ENCODE results near the gene SMOC2. TPM values are rescaled to one million over a fixed set of nuclear protein-coding genes. Genes with fewer than 3 reads are reported as not detected.

SMOC2 gene
- total RNA-seq, 1 experiment from 2014 or later, result 0.42 TPM

DNA sequence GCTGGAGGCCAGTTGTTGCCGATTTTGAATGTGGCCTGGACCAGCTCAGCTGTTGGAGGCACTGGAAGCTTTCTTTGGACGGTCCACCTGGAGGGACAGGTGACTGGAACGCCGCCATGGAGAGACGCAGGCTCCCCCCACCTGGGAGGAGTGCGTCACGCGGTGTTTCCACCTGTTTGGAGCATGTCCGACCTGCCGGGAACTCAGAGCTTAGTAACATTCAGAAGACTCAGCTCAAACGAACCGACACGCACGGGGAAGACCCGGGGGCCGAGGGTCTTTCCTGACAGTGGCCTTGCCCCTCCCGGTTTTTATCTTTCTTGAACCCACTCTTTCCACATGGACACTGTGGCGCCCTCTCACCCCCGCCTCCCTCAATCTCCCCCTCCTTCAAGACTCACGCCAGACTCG, 141.6 kb downstream of the SMOC2 start:
- no peak overlapping the region for H3K9ac ChIP-seq (ENCODE audit: low read length)
- no peaks in the 10 kb centered on the region; the same call in 1 of the 2 replicates for H3K9me2 ChIP-seq (ENCODE audit: insufficient read depth)
- H2AFZ ChIP-seq (ENCODE audit: low read depth, low read length, poor library complexity, severe bottlenecking), result no peak overlapping the region
- H3K27ac ChIP-seq (ENCODE audit: low read depth, low read length), result no peak overlapping the region
- DNase-seq (ENCODE audit: low read depth, low spot score) (no peak), ATAC-seq (no peak)
- TF ChIP-seq POLR2AphosphoS5 (IDR thresholded peaks at IDR 0.05; ENCODE audit: low read depth, low read length), result no peak
- no peak for TF ChIP-seq ELF1 (IDR thresholded peaks at IDR 0.05; ENCODE audit: borderline replicate concordance, low read depth)
- no peak for TF ChIP-seq SRF (IDR thresholded peaks at IDR 0.05; ENCODE audit: low read depth)
- no TSS peak for BruUV-seq (replicated peaks)
- CTCF ChIA-PET, result no interaction called here
- no peaks in the 10 kb centered on the region for H3K9me3 ChIP-seq (ENCODE audit: control insufficient read depth in 1 of 2, insufficient read depth in 1 of 2, low read depth in 1 of 2, low read length in 2 of 2)
- no peak overlapping the region for H3K4me2 ChIP-seq (ENCODE audit: low read length)
- no peaks in the 10 kb centered on the region for H4K20me1 ChIP-seq (ENCODE audit: insufficient read depth)
- POLR2A ChIA-PET, result no interaction called here
- intact Hi-C loops (cut with micrococcal nuclease), result no loop called here
- H3K79me2 ChIP-seq (ENCODE audit: insufficient read depth, low read length), result no peaks in the 10 kb centered on the region
- RAD21 ChIA-PET (ENCODE audit: low non-redundant PET in 1 of 2, low total read pairs in 2 of 2, uncharacterized antibody in 2 of 2, unreplicated experiment in 2 of 2), result no interaction called here
- H3K4me1 ChIP-seq (ENCODE audit: control insufficient read depth in 1 of 2, insufficient read depth in 2 of 2, low read length in 2 of 2), result no peaks in the 10 kb centered on the region
- no peaks in the 10 kb centered on the region for H3K36me3 ChIP-seq (ENCODE audit: control insufficient read depth in 1 of 2, insufficient read depth in 2 of 2, low read length in 2 of 2)
- 0 out of 2 replicates have a peak, but pooled peaks cover 3% of the 10 kb centered on the region for H3K27me3 ChIP-seq (ENCODE audit: insufficient read depth, low read length)
- H3K4me3 ChIP-seq (replicated peaks in 1 of 2; ENCODE audit: low read depth in 1 of 2, low read length in 2 of 2), result no peak overlapping the region

DNA sequence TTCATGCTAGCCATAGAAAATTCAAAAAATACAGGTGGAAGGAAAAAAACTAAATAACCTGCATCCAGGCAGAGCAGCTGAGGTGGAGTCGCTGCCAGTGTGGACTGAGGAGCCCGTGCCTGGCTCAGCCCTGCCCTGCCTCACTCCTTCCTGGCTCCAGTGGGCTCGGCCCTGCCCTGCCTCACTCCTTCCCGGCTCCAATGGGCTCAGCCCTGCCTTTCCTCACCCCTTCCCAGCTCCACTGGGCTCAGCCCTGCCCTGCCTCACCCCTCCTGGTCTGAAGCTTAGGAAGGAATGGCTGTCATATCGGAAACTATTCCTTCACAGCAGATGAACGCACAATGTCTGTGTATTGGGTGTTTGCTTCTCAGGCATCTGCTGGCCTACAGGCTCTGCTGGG, 142.1 kb downstream of the SMOC2 start:
- ChIA-PET POLR2A (no interaction called here), RAD21 (ENCODE audit: low non-redundant PET in 1 of 2, low total read pairs in 2 of 2, uncharacterized antibody in 2 of 2, unreplicated experiment in 2 of 2) (no interaction called here), CTCF (no interaction called here)
- no TSS peak for BruUV-seq (replicated peaks)
- H3K9ac ChIP-seq (ENCODE audit: low read length), result no peak overlapping the region
- ATAC-seq (no peak), DNase-seq (ENCODE audit: low read depth, low spot score) (no peak)
- H3K4me2 ChIP-seq (ENCODE audit: low read length), result no peak overlapping the region
- no peak overlapping the region for H2AFZ ChIP-seq (ENCODE audit: low read depth, low read length, poor library complexity, severe bottlenecking)
- no peak overlapping the region for H3K27ac ChIP-seq (ENCODE audit: low read depth, low read length)
- intact Hi-C loops (cut with micrococcal nuclease), result no loop called here
- no peak overlapping the region for H3K4me3 ChIP-seq (replicated peaks in 1 of 2; ENCODE audit: low read depth in 1 of 2, low read length in 2 of 2)
- no peaks in the 10 kb centered on the region for H3K4me1 ChIP-seq (ENCODE audit: control insufficient read depth in 1 of 2, insufficient read depth in 2 of 2, low read length in 2 of 2)
- no peaks in the 10 kb centered on the region for H3K36me3 ChIP-seq (ENCODE audit: control insufficient read depth in 1 of 2, insufficient read depth in 2 of 2, low read length in 2 of 2)
- H3K79me2 ChIP-seq (ENCODE audit: insufficient read depth, low read length), result no peaks in the 10 kb centered on the region
- no peaks in the 10 kb centered on the region for H4K20me1 ChIP-seq (ENCODE audit: insufficient read depth)
- H3K9me2 ChIP-seq (ENCODE audit: insufficient read depth), result no peaks in the 10 kb centered on the region; the same call in 1 of the 2 replicates
- H3K27me3 ChIP-seq (ENCODE audit: insufficient read depth, low read length), result 0 out of 2 replicates have a peak, but pooled peaks cover 3% of the 10 kb centered on the region
- H3K9me3 ChIP-seq (ENCODE audit: control insufficient read depth in 1 of 2, insufficient read depth in 1 of 2, low read depth in 1 of 2, low read length in 2 of 2), result no peaks in the 10 kb centered on the region
- TF ChIP-seq RAD21 (IDR thresholded peaks at IDR 0.05; ENCODE audit: low read depth) (no peak), ZNF274 (IDR thresholded peaks at IDR 0.05; ENCODE audit: low read depth, low read length) (no peak), EZH2 (IDR thresholded peaks at IDR 0.05) (no peak), CEBPB (IDR thresholded peaks at IDR 0.05; ENCODE audit: low read depth) (no peak), JUND (IDR thresholded peaks at IDR 0.05) (no peak), EZH2phosphoT487 (IDR thresholded peaks at IDR 0.05; ENCODE audit: borderline replicate concordance) (no peak), ZFX (IDR thresholded peaks at IDR 0.05) (no peak), CBX3 (IDR thresholded peaks at IDR 0.05; ENCODE audit: low read depth) (no peak), POLR2A (IDR thresholded peaks at IDR 0.05; ENCODE audit: borderline replicate concordance, extremely low read depth, insufficient read depth, insufficient read length) (no peak), POLR2AphosphoS5 (IDR thresholded peaks at IDR 0.05; ENCODE audit: low read depth, low read length) (no peak), FOSL1 (IDR thresholded peaks at IDR 0.05; ENCODE audit: low read depth) (no peak), SRF (IDR thresholded peaks at IDR 0.05; ENCODE audit: low read depth) (no peak)
- TF ChIP-seq, protein P1, sequence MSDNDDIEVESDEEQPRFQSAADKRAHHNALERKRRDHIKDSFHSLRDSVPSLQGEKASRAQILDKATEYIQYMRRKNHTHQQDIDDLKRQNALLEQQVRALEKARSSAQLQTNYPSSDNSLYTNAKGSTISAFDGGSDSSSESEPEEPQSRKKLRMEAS (IDR thresholded peaks at IDR 0.05), result no peak
- TF ChIP-seq, protein P2, sequence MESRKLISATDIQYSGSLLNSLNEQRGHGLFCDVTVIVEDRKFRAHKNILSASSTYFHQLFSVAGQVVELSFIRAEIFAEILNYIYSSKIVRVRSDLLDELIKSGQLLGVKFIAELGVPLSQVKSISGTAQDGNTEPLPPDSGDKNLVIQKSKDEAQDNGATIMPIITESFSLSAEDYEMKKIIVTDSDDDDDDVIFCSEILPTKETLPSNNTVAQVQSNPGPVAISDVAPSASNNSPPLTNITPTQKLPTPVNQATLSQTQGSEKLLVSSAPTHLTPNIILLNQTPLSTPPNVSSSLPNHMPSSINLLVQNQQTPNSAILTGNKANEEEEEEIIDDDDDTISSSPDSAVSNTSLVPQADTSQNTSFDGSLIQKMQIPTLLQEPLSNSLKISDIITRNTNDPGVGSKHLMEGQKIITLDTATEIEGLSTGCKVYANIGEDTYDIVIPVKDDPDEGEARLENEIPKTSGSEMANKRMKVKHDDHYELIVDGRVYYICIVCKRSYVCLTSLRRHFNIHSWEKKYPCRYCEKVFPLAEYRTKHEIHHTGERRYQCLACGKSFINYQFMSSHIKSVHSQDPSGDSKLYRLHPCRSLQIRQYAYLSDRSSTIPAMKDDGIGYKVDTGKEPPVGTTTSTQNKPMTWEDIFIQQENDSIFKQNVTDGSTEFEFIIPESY (IDR thresholded peaks at IDR 0.05; ENCODE audit: extremely low read depth, insufficient replicate concordance, low read length), result no peak
- TF ChIP-seq, protein P3, sequence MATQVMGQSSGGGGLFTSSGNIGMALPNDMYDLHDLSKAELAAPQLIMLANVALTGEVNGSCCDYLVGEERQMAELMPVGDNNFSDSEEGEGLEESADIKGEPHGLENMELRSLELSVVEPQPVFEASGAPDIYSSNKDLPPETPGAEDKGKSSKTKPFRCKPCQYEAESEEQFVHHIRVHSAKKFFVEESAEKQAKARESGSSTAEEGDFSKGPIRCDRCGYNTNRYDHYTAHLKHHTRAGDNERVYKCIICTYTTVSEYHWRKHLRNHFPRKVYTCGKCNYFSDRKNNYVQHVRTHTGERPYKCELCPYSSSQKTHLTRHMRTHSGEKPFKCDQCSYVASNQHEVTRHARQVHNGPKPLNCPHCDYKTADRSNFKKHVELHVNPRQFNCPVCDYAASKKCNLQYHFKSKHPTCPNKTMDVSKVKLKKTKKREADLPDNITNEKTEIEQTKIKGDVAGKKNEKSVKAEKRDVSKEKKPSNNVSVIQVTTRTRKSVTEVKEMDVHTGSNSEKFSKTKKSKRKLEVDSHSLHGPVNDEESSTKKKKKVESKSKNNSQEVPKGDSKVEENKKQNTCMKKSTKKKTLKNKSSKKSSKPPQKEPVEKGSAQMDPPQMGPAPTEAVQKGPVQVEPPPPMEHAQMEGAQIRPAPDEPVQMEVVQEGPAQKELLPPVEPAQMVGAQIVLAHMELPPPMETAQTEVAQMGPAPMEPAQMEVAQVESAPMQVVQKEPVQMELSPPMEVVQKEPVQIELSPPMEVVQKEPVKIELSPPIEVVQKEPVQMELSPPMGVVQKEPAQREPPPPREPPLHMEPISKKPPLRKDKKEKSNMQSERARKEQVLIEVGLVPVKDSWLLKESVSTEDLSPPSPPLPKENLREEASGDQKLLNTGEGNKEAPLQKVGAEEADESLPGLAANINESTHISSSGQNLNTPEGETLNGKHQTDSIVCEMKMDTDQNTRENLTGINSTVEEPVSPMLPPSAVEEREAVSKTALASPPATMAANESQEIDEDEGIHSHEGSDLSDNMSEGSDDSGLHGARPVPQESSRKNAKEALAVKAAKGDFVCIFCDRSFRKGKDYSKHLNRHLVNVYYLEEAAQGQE (IDR thresholded peaks at IDR 0.05; ENCODE audit: low read depth), result no peak
